Esophagus squamous epithelium (tissue), 5 donors: ENCODE measurements around the gene ULK4. TPM values are rescaled to one million over a fixed set of nuclear protein-coding genes. Genes with fewer than 3 reads are reported as not detected.

Experiments
- DNase-seq: peaks from one replicate; lab custom pipeline; 2025; lab: John Stamatoyannopoulos, UW
- H3K27ac ChIP-seq, 4 donors: fragments of 200-600 bp; sonication (generic); one replicate each; pipeline ENCODE4 v1.5.1; 2016 to 2019; ENCODE audit warnings: mild to moderate bottlenecking in 1 of 4
- H3K27me3 ChIP-seq, 4 donors: fragments of 200-600 bp; sonication (generic); 1 replicate in 3 of 4; 2 replicates in 1 of 4; pipeline versions ENCODE4 v1.5.1 to v1.6.0; 2017 to 2021; ENCODE audit warnings: antibody characterized with exemption in 1 of 4
- H3K36me3 ChIP-seq, 3 donors: fragments of 200-600 bp; sonication (generic); one replicate each; pipeline ENCODE4 v1.5.1; 2016 to 2019
- H3K4me1 ChIP-seq, 3 donors: fragments of 200-600 bp; sonication (generic); one replicate each; pipeline ENCODE4 v1.5.1; 2017 to 2019
- H3K4me3 ChIP-seq, 4 donors: fragments of 200-600 bp; sonication (generic); 1 replicate in 3 of 4; 2 replicates in 1 of 4; pipeline ENCODE4 v1.5.1; 2016 to 2019; ENCODE audit warnings: mild to moderate bottlenecking in 2 of 4, moderate library complexity in 1 of 4
- H3K9me3 ChIP-seq, 3 donors: fragments of 200-600 bp; sonication (generic); one replicate each; pipeline ENCODE4 v1.5.1; 2016 to 2019
- CTCF ChIP-seq, 6 experiments: fragments of 450-650 bp in 4 of 6; fragments of 200-600 bp in 2 of 6; sonication (generic) in 2 of 6; IDR thresholded peaks; one replicate each; pipeline ENCODE4 v1.5.1; 2016 to 2019; ENCODE audit warnings: antibody characterized with exemption in 6 of 6, mild to moderate bottlenecking in 4 of 6, moderate library complexity in 4 of 6
- POLR2A ChIP-seq, 4 donors: fragments of 450-650 bp; IDR thresholded peaks; one replicate each; pipeline ENCODE4 v1.6.1; 2017; ENCODE audit warnings: antibody characterized with exemption in 4 of 4, mild to moderate bottlenecking in 4 of 4, moderate library complexity in 3 of 4
- WGBS, 2 donors: methylation state at CpG; one replicate each; pipeline ENCODE4 v1.1.5; 2018; 5-methylcytosine and 5-hydroxymethylcytosine counted together
- intact Hi-C: fragments of 100-400 bp; cut with DNase I; formaldehyde crosslinking; loops from one replicate; pipeline ENCODE4 v1.15.0; 2022
- total RNA-seq, 4 donors: library from RNA; depleted of rRNA; stranded (reverse); fragments of >200 nt; gene quantifications; one replicate each; pipeline ENCODE4 v1.1.0, GENCODE V29; 2016
- donor health status: DM: yes; HTN: yes; CAD: no.

ULK4 gene
- total RNA-seq, 4 donors from 2014 or later: 2.2 to 11.4 (median 7.9) TPM

GRCh38 chr3:41693799-41694198 lies 268.1 kb downstream of the ULK4 start:
- peaks cover 0 to 8% (median 0%) of the 10 kb centered on the region in 3 donors for H3K4me1 ChIP-seq
- no peak overlapping the region for H3K4me3 ChIP-seq
- 33 to 47% methylated on average over 3 of the region's 3 CpGs for WGBS, 2 donors
- no peak for DNase-seq
- intact Hi-C loops: no loop called here
- H3K9me3 ChIP-seq: no peaks in the 10 kb centered on the region
- no peak for TF ChIP-seq POLR2A (IDR thresholded peaks at IDR 0.05)
- TF ChIP-seq CTCF (IDR thresholded peaks at IDR 0.05): no peak
- H3K36me3 ChIP-seq: no peaks in the 10 kb centered on the region
- H3K27me3 ChIP-seq: no peaks in the 10 kb centered on the region
- H3K27ac ChIP-seq: peak overlapping the region in 1 of 4 donors; percentile 9

GRCh38 chr3:41690766-41691563 lies 270.9 kb downstream of the ULK4 start:
- 45 to 48% methylated on average over 5 of the region's 5 CpGs for WGBS, 2 donors
- no peak overlapping the region for H3K27ac ChIP-seq
- no peaks in the 10 kb centered on the region for H3K9me3 ChIP-seq
- intact Hi-C loops: no loop called here
- no peak for DNase-seq
- TF ChIP-seq POLR2A (IDR thresholded peaks at IDR 0.05): no peak
- no peak for TF ChIP-seq CTCF (IDR thresholded peaks at IDR 0.05)
- H3K4me1 ChIP-seq: peaks cover 0 to 18% (median 0%) of the 10 kb centered on the region in 3 donors
- H3K36me3 ChIP-seq: no peaks in the 10 kb centered on the region
- H3K4me3 ChIP-seq: no peak overlapping the region
- H3K27me3 ChIP-seq: no peaks in the 10 kb centered on the region

GRCh38 chr3:41688595-41689380 lies 273.1 kb downstream of the ULK4 start:
- Histone ChIP-seq H3K27ac (peak overlapping the region in 2 of 4 donors; percentile 49 to 73), H3K36me3 (no peaks in the 10 kb centered on the region), H3K27me3 (no peaks in the 10 kb centered on the region), H3K4me3 (no peak overlapping the region), H3K9me3 (no peaks in the 10 kb centered on the region), H3K4me1 (peaks cover 0 to 18% (median 0%) of the 10 kb centered on the region in 3 donors)
- WGBS, 2 donors: 33 to 41% methylated on average over 4 of the region's 4 CpGs
- no peak for TF ChIP-seq POLR2A (IDR thresholded peaks at IDR 0.05)
- no peak for TF ChIP-seq CTCF (IDR thresholded peaks at IDR 0.05)
- DNase-seq: no peak
- intact Hi-C loops: no loop called here

GRCh38 chr3:41684797-41685735 lies 276.8 kb downstream of the ULK4 start:
- H3K9me3 ChIP-seq: no peaks in the 10 kb centered on the region
- 84 to 86% methylated on average over 4 of the region's 4 CpGs for WGBS, 2 donors
- no peak for TF ChIP-seq CTCF (IDR thresholded peaks at IDR 0.05)
- no peak for TF ChIP-seq POLR2A (IDR thresholded peaks at IDR 0.05)
- no peak overlapping the region for H3K4me3 ChIP-seq
- intact Hi-C loops: no loop called here
- H3K27me3 ChIP-seq: no peaks in the 10 kb centered on the region
- DNase-seq: no peak
- H3K36me3 ChIP-seq: no peaks in the 10 kb centered on the region
- no peak overlapping the region for H3K27ac ChIP-seq
- peaks cover 0 to 16% (median 0%) of the 10 kb centered on the region in 3 donors for H3K4me1 ChIP-seq
